ENCODE data around the gene LINGO4. TPM values are rescaled to one million over a fixed set of nuclear protein-coding genes. Genes with fewer than 3 reads are reported as not detected.
A peak's percentile ranks its signal among the peaks of the same experiment; 100 is the strongest.

LINGO4 gene
- polyA plus RNA-seq, 3 donors, result not detected

GRCh38 chr1:151813271-151813977, 8.2 kb upstream of the LINGO4 start:
- DNase-seq, result no peak

- no peak for DNase-seq
These were observed 6.0 kb upstream of the LINGO4 start for GRCh38 chr1:151811181-151811580.

- DNase-seq, result no peak
These were observed 4.9 kb upstream of the LINGO4 start for GRCh38 chr1:151809985-151810556.

GRCh38 chr1:151809290-151809984, 4.2 kb upstream of the LINGO4 start:
- DNase-seq, result no peak

GRCh38 chr1:151807766-151808165, 2.5 kb upstream of the LINGO4 start:
- DNase-seq, result no peak

- DNase-seq, result no peak
These were observed 1.9 kb upstream of the LINGO4 start for GRCh38 chr1:151807131-151807530.

GRCh38 chr1:151806170-151806569, 951 bp upstream of the LINGO4 start:
- DNase-seq, result no peak

GRCh38 chr1:151803915-151804314, 1.3 kb downstream of the LINGO4 start:
- DNase-seq, result no peak

GRCh38 chr1:151803164-151803563, 2.1 kb downstream of the LINGO4 start:
- no peak for DNase-seq

- DNase-seq, result no peak
These were observed 2.8 kb downstream of the LINGO4 start for GRCh38 chr1:151802372-151802771.

GRCh38 chr1:151801846-151802245, 3.4 kb downstream of the LINGO4 start:
- DNase-seq, result no peak

- DNase-seq, result no peak
These were observed 3.9 kb downstream of the LINGO4 start for GRCh38 chr1:151801310-151801820.

GRCh38 chr1:151800830-151801229, 4.4 kb downstream of the LINGO4 start:
- DNase-seq, result no peak

- no peak for DNase-seq
These were observed 5.8 kb downstream of the LINGO4 start for GRCh38 chr1:151799179-151800022.

GRCh38 chr1:151798571-151798970, 6.6 kb downstream of the LINGO4 start:
- DNase-seq, result no peak

- peak; percentile 12 for DNase-seq
These were observed 14.1 kb downstream of the LINGO4 start for GRCh38 chr1:151790940-151791651.

- DNase-seq, result peak; percentile 98
These were observed 14.9 kb downstream of the LINGO4 start, which contains the start of gene TDRKH for GRCh38 chr1:151790071-151790939. TSS of gene TDRKH (minus strand) at chr1:151790500. CDS start at chr1:151783022, 7,478 bp downstream.

GRCh38 chr1:151787689-151788088, 17.5 kb downstream of the LINGO4 start:
- DNase-seq, result no peak

GRCh38 chr1:151783796-151784195, 21.4 kb downstream of the LINGO4 start:
- no peak for DNase-seq

- DNase-seq, result no peak
These were observed 22.5 kb downstream of the LINGO4 start for GRCh38 chr1:151782741-151783140.

Data from renal pelvis (tissue), 4 donors.